NT2/D1 (cell line): Measurements from ENCODE around the gene TTC24.

ENCODE experiments used
- SUZ12 ChIP-seq: IDR thresholded peaks from 2 replicates; pipeline ENCODE4 v1.6.1; 2011; ENCODE audit not compliant: insufficient read length, insufficient read depth; ENCODE audit errors: extremely low read depth
- ZNF274 ChIP-seq: IDR thresholded peaks from 2 replicates; pipeline ENCODE4 v1.6.1; 2011; ENCODE audit warnings: mild to moderate bottlenecking, low read depth, low read length

DNA sequence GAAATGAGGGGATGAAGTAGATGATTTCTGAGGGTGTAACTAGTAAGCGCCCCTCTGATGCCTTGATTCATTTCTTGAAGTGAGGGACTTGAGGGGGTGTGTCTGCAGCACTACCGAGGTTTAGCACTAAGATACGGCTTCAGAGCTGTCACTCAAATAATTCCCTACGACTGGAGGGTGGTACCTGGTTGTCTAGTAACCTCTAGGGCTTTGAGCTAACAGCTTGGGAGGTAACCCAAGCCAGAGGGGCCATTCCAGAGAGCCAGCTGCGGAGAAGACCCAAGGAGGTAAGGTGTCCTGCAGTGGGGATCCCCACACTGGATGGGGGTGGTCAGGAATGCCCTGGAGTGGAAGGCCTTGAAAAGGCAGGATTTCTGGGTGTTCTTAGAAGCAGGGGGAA lies at the start of gene TTC24:
- TF ChIP-seq ZNF274 (no peak), SUZ12 (no peak)
